MV-4-11 (cell line): ENCODE results near the gene SMG6.
A peak's percentile ranks its signal among the peaks of the same experiment; 100 is the strongest.

ENCODE experiments used
- DNase-seq: peaks from one replicate; lab custom pipeline; 2025; lab: John Stamatoyannopoulos, UW

The SMG6 gene

DNA sequence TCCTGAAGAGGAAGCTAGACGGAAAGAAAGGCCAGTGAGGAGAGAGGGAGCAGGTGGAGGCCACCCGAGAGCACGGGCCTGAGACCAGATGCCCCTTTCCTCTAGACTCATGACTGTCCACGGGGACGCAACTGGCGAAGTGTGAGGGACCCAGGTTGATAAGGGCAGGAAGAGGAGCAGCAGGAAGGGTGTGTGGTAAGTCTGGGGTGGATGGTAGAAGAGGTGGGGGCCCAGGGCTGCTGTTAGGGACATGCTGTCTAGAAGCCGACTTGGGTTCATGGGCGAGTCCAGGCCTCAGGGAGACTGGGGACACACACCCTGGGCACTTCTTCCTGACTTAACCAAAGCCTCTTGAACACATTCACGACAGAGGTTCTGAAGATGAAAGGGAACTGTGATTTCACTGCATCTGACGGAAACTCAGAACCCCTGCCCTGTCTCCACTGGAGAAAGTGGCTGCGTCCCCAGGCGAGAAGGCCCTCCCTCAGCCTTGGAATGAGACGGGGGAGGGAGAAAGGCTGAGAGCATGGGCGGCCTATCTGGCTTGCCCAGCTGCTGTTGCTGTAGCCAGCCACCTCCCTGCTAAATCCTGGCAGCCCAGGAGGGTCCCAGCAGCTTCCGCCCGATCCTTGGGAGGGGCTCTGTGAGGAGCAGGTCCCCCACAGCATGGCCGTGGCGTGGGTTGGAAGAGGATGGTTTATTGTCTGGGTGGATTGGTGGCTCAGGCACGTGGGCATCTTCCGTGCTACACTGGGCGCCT, 242.7 kb downstream of the SMG6 start:
- no peak for DNase-seq

DNA sequence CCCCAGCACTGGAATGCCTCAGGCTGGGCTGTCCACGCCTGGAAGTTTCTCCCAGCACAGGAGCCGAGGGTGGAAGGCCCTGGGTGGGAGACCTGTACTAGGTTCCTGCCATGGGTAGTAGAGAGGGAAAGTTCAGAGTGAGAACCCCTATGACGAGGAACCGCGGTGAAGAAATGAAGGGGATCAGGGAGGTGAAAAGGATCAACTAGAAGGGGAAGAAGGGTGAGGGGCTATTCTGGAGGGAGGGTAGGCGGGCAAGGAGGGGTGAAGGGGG, 243.3 kb downstream of the SMG6 start:
- no peak for DNase-seq

DNA sequence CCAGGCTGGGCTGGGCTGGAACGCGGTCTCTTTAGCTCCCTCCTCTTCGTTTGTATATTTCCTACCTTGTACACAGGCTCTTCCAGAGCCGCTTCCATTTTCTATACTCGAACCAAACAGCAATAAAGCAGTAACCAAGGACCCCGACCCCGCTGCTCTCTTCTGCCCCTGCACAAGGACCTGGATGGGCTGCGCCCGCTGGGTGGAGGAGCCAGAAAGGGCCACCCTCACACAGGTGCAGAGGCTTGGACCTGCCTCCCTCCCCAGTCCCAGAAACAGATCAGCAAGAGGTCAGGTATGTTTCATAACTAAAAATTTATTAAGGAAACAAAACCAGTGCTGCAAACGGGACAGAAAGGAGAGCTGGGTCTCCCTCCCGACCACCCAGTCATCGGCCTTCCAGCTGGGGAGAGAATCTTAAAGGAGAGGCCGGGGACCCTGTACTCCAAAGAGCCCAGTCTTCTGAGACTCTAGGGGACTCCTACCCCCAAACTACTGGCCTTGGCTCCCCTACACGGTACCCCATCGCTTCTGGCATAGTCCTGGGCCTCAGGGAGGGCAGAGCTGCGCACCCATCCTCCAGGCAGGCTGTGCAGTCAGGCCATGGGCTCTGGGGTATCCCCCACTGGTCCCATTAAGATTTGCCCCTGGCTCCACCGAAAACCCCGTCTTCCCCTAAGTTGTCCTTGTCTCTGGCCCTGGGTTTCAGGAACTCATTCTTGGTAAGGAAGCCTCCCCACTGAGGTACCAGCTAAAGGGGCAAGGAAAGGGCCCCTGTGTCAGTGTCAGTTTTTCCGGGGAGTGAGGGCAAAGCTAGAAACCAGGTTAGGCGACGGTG, 243.8 kb downstream of the SMG6 start:
- DNase-seq: no peak

- peak; percentile 79 for DNase-seq
These were observed 244.7 kb downstream of the SMG6 start for GRCh38 chr17:2058586-2059546.

DNA sequence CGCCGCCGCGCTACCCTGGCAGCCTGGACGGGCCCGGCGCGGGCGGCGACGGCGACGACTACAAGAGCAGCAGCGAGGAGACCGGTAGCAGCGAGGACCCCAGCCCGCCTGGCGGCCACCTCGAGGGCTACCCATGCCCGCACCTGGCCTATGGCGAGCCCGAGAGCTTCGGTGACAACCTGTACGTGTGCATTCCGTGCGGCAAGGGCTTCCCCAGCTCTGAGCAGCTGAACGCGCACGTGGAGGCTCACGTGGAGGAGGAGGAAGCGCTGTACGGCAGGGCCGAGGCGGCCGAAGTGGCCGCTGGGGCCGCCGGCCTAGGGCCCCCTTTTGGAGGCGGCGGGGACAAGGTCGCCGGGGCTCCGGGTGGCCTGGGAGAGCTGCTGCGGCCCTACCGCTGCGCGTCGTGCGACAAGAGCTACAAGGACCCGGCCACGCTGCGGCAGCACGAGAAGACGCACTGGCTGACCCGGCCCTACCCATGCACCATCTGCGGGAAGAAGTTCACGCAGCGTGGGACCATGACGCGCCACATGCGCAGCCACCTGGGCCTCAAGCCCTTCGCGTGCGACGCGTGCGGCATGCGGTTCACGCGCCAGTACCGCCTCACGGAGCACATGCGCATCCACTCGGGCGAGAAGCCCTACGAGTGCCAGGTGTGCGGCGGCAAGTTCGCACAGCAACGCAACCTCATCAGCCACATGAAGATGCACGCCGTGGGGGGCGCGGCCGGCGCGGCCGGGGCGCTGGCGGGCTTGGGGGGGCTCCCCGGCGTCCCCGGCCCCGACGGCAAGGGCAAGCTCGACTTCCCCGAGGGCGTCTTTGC, 245.6 kb downstream of the SMG6 start:
- DNase-seq: no peak

- no peak for DNase-seq
These were observed 246.3 kb downstream of the SMG6 start for GRCh38 chr17:2057175-2057759.

- DNase-seq: peak; percentile 20
These were observed 247.1 kb downstream of the SMG6 start for GRCh38 chr17:2056206-2057174.

GRCh38 chr17:2055292-2056205, 248.0 kb downstream of the SMG6 start:
- DNase-seq: no peak

GRCh38 chr17:2054512-2055291, 248.9 kb downstream of the SMG6 start, which contains the start of gene HIC1:
Gene HIC1, plus strand, starts transcription at chr17:2055103. Its CDS starts 1,588 bp downstream, at chr17:2056691.
- DNase-seq: peak; percentile 41

DNA sequence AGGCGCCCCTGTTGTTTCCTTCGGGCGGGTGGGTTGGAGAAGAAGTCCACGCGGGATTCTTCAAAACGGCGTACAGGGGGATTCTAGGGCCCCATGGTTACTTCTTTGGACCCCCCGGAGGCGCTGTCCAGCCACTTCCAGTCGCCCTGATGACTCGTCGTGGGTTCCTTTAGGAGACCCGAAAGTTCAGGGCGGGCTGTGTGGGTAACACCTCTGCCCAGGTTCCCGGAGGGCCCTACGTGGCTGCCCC, 249.4 kb downstream of the SMG6 start:
- DNase-seq: no peak

DNA sequence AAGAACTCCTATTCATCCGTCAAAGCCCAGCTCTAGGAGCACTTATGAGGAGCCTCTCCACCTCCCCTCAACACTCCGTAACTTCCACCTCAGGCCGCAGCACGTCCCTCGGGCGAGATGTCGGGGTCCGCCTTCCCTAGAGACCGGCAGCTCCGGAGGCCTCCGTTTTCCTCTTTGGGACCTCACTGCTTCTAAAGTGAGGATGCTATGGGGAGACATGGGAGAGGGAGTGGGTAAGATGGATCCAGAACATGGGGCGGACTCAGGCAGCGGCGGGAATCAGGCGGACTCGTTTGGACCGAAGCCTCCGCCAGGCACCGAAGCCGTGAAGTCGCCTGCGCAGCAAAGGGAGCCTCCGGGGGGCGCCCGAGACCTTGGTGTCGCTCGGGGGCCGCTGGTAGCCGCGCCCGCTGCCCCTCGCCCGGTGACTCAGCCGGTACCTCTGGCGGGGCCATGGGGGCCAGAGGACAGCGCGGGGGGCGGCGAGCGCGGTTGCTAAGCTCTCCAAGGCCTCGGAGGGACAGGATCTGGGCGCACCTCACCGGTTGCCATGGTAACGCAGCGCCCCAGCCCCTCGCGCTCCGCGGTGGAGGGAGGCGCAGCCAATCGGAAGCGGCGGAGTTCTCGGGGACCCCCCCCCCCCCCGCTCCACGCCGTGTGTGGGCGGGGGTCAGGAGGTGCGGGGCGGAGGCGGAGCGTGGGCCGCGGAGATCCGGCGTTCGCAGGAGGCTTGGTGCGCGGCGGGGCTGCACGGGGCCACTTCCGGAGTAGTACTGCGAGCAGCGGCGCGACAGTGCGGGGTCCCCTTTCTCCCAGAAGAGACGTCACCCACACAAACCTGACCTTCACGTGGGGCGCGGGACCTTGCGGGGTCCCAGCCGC, 250.0 kb downstream of the SMG6 start:
- DNase-seq: peak; percentile 36

DNA sequence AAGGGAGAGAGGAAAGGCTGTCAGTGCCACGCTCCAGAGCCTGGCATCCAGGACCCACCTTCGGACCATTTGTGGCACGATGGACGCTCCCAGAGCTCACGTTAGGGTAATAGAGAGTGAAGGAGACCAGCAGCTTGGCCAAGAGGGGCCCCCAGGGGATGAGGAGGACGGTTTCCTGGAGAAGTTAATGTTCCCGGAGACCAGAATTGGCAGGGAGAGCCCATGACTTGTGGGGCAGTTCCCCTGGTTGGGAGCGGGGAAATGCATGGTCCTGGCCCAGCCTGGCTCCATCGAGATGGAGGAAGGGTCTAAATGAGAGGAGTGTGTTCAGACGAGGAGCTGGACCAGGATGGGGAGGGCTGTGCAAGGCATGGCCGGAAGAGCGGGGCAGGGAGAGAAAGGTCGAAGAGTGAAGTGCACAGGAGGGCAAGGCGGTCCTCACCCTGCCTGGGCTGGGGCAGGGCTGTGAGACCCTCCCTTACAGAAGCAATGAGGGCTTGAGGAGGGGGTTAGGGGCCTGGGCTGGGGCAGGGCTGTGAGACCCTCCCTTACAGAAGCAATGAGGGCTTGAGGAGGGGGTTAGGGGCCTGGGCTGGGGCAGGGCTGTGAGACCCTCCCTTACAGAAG, 251.5 kb downstream of the SMG6 start:
- DNase-seq: no peak

DNA sequence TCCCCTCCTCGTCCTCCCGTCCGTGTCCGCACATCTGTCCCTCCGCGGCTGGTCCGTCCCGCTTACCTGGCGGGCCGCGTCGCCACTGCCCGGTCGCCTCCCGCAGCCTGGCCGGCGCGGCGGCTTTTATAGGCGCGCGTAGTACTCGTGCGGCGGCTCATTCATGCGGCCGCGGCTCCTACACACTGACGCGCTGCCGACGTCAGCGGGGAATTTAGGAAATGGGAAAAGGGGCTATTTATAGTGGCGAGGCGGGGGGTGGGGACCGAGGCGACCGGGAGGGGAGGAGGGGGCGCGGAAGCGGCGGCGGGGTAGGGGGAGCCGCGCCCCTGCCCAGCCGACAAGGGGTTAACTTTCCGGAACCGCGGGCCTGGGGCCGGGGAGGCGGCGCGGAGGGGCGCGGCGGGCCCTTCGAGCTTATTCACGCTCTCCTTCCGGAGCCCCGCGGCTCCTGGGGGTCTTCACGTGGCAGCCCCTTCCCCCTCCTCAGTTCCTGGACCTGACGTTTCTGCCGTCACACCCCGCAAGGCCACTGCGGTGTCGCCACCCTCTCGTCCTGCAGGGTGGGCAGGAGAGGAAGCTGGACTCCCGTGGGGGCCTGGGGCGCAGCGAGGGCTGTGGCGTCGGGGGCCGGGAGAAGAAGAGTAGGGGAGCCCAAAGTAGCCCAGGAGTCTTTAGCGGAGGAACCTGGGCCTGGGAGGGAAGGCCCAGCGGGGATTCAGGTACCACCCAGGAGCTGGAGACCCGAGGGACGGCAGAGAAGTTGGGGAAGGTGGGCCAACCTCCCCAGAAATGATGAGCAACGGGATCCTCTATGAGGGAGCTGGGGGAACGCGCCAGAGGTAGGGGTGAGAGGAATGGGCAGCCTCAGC, 252.3 kb downstream of the SMG6 start:
- no peak for DNase-seq

- DNase-seq: peak; percentile 56
These were observed 253.1 kb downstream of the SMG6 start for GRCh38 chr17:2050300-2051060.
